NT2/D1 (cell line): ENCODE measurements around the gene PRKAB1.

Experiments used
- YY1 ChIP-seq: IDR thresholded peaks from 2 replicates; pipeline ENCODE4 v1.6.1; 2011; ENCODE audit not compliant: insufficient read length, insufficient read depth
- ZNF274 ChIP-seq: IDR thresholded peaks from 2 replicates; pipeline ENCODE4 v1.6.1; 2011; ENCODE audit warnings: mild to moderate bottlenecking, low read depth, low read length

DNA sequence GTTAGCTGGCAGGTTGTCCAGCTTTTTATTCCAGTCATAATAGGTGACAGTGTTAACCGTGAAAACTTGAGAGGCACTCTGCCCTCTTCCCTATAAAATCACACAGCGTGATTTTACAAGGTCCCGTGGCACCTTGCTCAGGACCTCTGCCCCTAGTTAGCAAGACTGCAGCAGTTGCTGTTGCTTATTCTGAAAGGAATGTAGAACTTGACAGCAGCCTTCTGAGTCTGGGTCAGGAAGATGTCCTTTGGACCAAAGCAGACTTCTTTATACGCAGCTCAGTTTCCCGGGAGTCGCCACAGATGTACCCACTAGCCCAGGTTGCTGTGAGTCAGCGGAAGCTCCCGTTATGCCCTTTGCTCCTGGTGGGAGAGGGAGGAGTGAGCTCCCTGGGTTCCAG lies 13.2 kb downstream of the PRKAB1 start:
- TF ChIP-seq YY1, result no peak
- no peak for TF ChIP-seq ZNF274
